ENCODE measurements around the gene ADAM10.

DNA sequence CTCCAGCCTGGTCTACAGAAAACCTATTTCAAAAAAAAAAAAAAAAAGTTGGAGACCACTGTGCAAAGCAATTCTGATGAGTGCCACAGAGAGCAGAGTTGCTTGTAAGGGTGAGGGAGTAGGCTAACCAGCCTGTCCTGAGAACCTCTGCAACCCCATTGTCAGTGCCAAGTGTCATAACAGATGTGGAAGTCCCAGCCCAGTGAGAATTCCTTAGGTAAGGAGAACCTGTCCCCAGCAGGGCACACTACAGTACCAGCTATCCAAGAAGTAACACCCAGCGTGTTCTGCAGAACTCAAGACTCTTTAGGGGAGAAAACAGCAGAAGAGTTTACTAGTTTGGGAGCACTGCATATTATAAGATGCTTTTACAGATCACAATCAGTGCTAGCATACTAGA, 161.4 kb downstream of the ADAM10 start:
- TF ChIP-seq, protein P1, sequence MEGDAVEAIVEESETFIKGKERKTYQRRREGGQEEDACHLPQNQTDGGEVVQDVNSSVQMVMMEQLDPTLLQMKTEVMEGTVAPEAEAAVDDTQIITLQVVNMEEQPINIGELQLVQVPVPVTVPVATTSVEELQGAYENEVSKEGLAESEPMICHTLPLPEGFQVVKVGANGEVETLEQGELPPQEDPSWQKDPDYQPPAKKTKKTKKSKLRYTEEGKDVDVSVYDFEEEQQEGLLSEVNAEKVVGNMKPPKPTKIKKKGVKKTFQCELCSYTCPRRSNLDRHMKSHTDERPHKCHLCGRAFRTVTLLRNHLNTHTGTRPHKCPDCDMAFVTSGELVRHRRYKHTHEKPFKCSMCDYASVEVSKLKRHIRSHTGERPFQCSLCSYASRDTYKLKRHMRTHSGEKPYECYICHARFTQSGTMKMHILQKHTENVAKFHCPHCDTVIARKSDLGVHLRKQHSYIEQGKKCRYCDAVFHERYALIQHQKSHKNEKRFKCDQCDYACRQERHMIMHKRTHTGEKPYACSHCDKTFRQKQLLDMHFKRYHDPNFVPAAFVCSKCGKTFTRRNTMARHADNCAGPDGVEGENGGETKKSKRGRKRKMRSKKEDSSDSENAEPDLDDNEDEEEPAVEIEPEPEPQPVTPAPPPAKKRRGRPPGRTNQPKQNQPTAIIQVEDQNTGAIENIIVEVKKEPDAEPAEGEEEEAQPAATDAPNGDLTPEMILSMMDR (IDR thresholded peaks at IDR 0.05 in 4 of 5, conservative IDR thresholded peaks at IDR 0.05 in 1 of 5), result no peak
- TF ChIP-seq POLR2A (IDR thresholded peaks at IDR 0.05), result no peak
